GM12874 (cell line): ENCODE results near the gene LRRC4C.

ENCODE experiments used
- TF ChIP-seq, protein P1 (sequence below): IDR thresholded peaks from 2 replicates; pipeline ENCODE4 v1.5.1; 2011; ENCODE audit warnings: low read depth, mild to moderate bottlenecking, control low read depth, low read length, moderate library complexity; ENCODE audit not compliant: insufficient read depth

Gene LRRC4C

GRCh38 chr11:40544162-40544561, 915.3 kb downstream of the LRRC4C start:
- TF ChIP-seq, protein P1, sequence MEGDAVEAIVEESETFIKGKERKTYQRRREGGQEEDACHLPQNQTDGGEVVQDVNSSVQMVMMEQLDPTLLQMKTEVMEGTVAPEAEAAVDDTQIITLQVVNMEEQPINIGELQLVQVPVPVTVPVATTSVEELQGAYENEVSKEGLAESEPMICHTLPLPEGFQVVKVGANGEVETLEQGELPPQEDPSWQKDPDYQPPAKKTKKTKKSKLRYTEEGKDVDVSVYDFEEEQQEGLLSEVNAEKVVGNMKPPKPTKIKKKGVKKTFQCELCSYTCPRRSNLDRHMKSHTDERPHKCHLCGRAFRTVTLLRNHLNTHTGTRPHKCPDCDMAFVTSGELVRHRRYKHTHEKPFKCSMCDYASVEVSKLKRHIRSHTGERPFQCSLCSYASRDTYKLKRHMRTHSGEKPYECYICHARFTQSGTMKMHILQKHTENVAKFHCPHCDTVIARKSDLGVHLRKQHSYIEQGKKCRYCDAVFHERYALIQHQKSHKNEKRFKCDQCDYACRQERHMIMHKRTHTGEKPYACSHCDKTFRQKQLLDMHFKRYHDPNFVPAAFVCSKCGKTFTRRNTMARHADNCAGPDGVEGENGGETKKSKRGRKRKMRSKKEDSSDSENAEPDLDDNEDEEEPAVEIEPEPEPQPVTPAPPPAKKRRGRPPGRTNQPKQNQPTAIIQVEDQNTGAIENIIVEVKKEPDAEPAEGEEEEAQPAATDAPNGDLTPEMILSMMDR: no peak

- TF ChIP-seq, protein P1: no peak
Measured at GRCh38 chr11:40542821-40543220, 916.6 kb downstream of the LRRC4C start.

DNA sequence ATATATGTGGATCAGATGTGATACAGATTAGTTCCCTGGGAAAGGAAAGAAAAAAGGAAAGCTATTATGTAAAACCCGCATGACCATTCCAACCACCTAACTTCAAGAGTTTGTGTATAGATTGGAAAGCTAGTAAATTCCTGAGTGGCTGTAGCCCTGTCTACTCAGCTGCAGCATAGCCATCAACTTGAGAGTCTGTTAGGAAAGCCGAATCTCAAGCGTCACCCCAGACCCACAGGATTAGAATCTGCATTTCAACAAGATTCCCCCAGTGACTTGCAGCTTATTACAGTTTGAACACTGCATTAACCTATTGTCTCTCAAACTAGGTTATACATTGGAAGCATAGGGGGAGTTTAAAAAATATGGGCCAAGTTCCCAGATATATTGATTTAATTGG, 921.7 kb downstream of the LRRC4C start:
- TF ChIP-seq, protein P1: no peak

DNA sequence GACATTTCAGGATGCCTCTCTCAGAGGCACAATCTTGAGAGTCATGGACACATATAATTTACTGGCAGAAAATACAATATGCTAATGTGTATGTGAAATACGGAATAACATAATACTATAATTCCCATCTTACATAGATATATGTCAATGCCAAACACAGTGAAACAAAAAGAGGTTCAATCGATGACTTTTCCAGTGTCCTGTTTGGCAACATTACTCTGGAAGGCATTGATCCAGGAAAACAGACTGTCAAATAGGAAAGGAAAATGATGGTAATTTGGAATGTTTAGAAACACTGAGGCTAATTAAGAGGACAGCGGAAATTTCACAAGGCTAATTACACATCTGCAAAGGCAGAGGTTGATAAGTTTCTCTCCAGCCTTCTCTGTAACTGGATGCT, 942.3 kb downstream of the LRRC4C start:
- TF ChIP-seq, protein P1: no peak

DNA sequence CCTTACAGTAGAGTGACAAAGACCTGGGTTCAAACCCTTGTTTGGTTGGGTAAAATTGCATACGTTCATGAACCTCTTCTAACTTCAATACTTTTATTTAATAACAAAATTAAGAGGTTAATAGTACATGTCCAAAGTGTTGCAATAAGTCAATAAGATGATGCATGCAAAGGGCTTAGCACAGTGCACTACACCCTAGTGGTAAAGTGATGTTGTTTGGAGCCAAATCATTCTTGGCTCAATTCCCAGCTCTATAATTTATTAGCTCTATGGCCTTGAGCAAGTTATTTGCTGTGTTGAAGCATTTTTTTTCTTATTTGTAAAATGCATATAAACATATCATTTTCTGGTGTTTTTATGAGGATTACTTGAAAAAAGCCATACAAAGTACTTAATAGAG, 945.3 kb downstream of the LRRC4C start:
- TF ChIP-seq, protein P1: no peak

- TF ChIP-seq, protein P1: no peak
Measured at GRCh38 chr11:40513281-40513680, 946.2 kb downstream of the LRRC4C start.

GRCh38 chr11:40508303-40508702, 951.1 kb downstream of the LRRC4C start:
- TF ChIP-seq, protein P1: no peak

DNA sequence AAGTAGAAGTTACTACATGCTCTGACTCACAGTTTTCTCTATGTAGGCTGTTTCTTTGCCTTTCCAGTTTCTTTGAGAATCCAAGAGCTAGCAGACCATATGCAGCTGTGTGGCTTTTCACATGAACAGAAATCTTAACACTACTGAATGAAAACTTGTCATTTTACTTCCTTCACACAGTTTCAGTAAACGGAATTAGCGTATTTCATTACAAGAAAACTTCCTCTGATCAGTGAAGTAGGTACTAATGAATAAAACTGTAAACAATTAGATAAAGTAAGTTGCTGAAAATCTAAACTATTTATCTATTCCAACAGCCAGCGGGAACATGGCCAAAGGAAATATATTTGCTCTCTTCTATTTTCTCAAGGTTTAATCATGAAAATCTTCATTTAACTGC, 953.2 kb downstream of the LRRC4C start:
- TF ChIP-seq, protein P1: no peak
